Measurements from ENCODE around the gene KANTR.

KANTR gene

GRCh38 chrX:53122013-53122412 is 28.1 kb downstream of the KANTR start:
- no peak for TF ChIP-seq CTCF (IDR thresholded peaks at IDR 0.05)

- no peak for TF ChIP-seq CTCF (IDR thresholded peaks at IDR 0.05)
These were observed 31.6 kb downstream of the KANTR start for GRCh38 chrX:53125506-53125905.

- no peak for TF ChIP-seq CTCF (IDR thresholded peaks at IDR 0.05)
These were observed 32.4 kb downstream of the KANTR start for GRCh38 chrX:53126377-53126776.

GRCh38 chrX:53128097-53128749 is 34.3 kb downstream of the KANTR start:
- TF ChIP-seq CTCF (IDR thresholded peaks at IDR 0.05) = no peak

GRCh38 chrX:53133400-53133799 is 39.5 kb downstream of the KANTR start:
- no peak for TF ChIP-seq CTCF (IDR thresholded peaks at IDR 0.05)

- TF ChIP-seq CTCF (IDR thresholded peaks at IDR 0.05) = no peak
These were observed 41.6 kb downstream of the KANTR start for GRCh38 chrX:53135581-53135980.

GRCh38 chrX:53153581-53153980 is 59.6 kb downstream of the KANTR start:
- no peak for TF ChIP-seq CTCF (IDR thresholded peaks at IDR 0.05)
